Umbilical cord (tissue), 2 donors: ENCODE measurements around the gene NRCAM. TPM values are rescaled to one million over a fixed set of nuclear protein-coding genes. Genes with fewer than 3 reads are reported as not detected.

Source experiments
- DNase-seq: peaks from one replicate; pipeline ENCODE4 v3.0.0-alpha.2; 2015; ENCODE audit warnings: low spot score
- total RNA-seq: library from RNA; depleted of rRNA; stranded (reverse); fragments of >200 nt; gene quantifications from one replicate; pipeline ENCODE4 v1.2.3, GENCODE V29; 2014; ENCODE audit warnings: low replicate concordance; ENCODE audit not compliant: insufficient read depth

Gene NRCAM
- total RNA-seq, 1 donor from 2014 or later, result 8.9 TPM

DNA sequence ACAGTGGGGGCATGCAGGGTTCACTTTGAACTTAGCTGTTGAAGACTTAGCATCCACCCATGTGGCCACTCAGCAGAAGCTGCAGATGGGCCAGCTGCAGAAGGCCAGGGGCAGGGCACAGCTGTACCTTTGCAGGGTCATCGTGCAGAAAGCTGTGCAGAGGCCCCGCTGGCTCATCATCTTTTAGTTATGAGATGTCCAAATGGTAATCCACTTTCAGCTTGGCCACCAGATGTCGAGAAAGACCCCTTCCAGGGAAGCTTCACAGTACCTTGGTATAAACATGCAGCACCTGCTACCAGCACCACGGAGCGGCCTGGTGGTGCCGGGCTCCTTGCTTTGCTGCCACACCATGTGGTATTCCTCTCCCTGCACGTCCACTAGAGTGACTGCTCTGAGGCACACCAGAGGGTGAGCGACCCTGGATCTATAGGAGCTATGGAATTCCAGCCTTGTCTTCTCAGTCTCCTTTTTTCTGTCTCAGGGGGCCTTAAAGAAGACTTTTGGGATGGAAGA, 251.9 kb downstream of the NRCAM start:
- no peak for DNase-seq

DNA sequence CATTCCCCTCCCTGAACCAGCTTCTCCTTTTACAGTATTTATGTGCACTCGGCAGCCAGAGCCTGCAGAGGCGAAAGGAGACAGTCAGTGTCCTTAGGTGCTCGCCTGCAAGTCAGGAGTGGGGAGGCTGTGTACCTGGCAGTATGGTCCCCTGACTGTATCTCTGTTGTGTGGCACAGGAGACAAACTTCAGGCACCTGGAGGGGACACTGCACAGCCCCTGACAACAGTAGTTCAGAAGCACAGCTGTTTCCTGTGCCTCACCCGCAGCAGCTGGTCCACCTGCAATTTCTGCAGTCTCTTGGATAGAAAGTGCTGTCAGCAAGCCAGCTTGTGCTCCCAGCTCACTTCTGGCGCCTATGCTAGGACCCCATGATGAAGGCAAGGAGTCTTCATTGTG, 252.7 kb downstream of the NRCAM start:
- DNase-seq, result no peak

DNA sequence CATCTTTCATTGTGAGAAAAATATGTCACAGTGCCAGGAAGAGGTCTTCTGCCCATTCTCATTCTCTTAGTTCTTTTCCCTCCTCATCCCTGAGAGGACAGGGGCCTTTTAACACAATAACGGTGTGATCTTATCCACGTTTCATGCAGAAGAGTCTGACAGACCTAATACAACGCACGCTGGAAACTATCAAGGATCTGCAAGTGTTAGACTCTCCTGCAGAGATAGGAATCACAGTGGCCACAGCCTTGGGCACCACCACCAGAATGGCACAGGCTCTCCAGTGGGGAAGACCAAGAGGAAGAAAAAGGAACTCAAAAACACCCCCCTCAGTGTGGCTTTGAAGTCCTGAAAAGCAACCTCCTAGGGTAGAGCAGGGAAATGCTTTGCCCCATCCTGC, 253.5 kb downstream of the NRCAM start:
- DNase-seq, result no peak

DNA sequence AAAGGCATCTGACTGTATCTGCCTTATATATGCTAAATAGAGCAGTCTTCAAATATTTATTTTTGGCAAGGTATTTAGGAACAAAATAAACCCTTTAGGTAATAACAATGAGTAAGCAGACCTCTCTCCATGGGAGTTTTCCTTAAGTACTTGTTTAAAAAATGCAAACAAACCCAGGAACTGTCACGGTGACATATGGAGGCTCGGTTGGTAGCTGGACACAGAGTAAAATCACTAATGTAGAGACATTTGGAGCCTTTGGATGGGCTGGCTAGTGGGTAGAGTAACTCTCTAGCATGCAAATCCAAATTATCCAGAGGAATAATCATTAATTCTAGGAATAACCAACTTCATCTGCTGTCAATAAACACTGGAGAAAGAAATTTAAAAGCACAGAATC, 254.5 kb downstream of the NRCAM start:
- no peak for DNase-seq

DNA sequence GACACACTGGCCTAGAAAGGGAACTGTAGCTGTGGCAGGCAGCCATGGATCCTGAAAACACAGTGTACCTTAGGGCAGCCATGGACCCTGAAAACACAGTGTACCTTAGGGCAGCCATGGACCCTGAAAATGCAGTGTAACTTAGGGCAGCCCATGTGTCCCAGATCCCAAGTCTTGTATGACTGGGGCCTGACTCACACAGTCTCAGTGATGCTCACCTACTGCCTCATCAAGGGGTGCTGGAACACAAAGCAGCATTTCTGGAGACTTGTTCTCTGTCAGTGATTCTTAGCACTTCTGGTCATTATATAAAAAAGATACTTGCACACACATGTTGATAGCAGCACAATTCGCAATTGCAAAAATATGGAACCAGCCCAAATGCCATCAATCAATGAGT, 255.9 kb downstream of the NRCAM start:
- no peak for DNase-seq

DNA sequence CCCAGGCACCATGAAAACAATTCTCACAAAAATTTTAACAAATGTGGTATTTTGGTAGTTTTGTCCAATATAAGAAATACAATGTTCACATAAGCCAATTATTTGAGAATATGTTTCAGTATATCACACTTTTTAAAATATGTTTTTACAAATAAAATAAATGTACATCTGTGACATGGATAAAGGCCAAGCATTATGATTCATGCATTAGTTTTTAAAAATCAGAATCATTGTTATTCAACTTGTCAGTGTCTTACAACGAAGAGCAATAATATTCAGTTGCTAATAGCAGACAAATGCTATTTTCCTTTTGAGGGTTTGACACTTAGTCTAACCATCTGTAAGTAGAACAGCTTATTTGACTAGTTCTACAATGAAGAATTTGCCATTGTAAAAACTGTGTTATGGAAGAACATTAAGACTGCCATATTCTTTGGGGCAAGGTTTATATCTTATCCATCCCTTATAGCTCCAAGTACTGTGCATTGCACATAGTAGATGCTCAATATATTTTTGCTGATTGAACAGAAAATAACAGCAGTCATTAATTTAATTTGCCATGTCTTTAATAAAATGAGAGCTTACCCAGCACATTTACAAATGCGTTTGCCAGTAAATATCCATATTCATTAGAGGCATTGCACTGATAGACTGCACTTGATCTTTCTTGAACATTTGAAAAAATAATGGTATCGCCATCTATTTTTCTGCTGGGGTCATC, 258.7 kb downstream of the NRCAM start:
- no peak for DNase-seq

DNA sequence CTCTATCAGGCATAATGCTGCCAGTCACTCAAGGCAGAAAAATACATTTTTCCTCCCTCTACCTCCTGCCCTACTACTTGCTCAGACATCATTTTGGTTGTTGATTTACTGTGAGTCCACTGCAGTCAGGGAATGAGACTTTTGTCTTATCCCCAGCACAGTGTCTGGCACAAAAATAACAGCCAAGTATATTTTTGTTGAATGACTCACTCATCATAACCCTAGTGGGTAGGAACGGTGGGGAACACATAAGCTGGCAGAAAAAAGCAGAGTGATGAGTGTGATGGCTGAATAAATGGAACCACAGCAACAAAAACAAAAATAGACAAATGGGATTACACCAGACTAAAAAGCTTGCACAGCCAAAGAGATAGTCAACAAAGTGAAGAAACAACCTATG, 260.2 kb downstream of the NRCAM start:
- DNase-seq, result no peak

DNA sequence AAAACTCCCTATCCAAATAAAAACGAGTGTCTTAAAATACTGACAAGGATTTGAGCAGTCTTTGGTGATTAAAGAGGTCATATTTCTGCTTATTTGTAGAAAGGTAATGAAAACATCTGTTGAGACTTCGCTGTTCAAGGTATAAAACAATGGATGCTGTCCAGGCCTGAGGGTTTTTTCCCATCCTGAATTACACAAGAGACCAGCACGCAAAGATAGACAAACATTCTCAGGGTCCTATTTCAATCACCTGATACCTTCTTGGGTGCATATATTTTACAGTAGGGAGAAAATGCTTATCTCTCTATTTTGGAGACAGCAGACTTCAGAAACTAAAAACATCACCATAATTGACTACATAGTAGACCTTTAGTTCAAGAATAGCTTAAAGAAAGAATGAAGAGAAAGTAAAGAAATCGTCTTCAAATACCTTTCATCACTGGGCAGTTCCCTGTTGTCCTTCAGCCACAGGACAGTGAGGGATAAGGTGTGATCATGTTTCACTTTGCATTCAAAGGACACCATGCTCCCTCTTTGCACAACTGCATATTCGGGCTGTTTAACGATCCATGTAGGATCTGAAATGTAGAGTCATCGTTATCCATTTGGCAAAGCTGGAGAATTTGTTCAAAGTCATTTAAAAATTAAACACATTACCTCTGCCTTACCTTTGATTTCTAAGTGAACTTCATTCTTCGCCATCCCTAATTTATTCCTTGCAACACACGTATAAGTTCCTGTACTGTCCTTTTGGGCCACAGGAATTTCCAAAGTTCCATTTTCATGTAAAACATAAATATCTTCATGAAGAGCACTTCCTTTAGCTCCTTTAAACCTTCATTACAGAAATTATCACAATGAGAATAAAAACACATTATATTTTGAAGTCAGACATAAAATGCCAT, 262.4 kb downstream of the NRCAM start:
- no peak for DNase-seq

DNA sequence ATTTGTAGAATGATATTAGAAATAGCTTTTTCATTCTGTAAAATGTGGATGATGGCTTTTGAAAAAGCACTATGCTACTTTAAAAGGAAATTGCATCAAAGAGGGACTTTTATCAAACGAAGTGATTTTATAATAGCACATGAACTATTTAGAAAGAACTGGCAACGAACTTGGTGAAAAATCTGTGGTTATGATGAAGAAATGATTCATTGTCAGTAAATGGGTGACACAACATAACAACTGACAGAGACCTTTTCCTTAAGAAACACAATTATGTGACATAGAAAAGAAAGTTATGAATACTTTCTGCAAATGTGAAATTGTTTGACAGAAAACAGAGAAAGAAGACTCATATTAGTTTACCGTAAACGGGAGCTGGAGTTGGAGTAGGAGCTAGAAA, 265.3 kb downstream of the NRCAM start:
- no peak for DNase-seq

DNA sequence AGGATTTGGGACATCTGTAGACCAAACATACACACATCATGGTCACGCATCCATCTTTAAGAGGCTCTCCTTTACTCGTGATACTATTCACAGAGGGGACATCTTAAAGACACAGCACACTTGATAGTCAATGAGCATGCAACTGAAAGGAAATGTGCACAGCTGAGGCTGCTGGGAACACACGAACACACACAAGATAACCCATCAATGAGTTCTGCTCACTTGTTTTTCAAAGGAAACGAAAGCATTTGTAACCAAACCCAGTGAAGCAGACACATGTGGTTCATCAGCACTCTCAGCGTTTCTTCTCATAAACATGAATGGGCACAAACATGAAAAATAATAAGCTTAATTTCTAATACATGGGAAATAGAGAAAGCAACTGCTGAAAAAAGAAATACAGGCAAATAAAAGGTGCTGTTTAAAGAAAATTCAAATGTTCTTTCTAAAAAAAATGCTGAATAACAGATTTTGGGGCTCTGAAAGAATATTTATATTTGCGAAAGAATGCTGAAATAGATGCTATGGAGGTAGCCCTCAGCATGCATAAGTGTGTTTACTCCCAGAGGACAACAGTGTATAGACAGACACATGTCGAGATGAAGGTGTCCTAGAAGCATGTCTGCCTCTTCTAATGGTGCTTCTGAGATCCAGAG, 266.4 kb downstream of the NRCAM start:
- no peak for DNase-seq

DNA sequence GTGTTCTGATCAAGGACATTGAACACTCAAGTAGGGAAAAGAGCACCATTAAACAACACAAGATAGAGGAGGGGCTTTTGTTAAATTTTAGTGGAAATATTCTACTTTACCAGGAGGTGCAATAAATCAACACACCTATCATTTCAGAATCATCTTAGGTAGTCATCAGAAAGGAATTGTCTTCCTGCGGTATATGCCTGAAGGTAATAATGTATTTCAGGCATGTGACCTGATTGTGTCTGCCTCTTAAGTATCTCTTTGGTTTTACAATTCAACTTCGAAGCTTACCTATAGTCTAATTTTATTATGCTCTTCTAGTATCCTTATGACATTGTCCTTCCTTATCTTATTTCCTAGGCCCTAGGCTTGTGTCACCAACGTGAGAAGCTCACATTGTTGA, 267.5 kb downstream of the NRCAM start:
- DNase-seq, result no peak

DNA sequence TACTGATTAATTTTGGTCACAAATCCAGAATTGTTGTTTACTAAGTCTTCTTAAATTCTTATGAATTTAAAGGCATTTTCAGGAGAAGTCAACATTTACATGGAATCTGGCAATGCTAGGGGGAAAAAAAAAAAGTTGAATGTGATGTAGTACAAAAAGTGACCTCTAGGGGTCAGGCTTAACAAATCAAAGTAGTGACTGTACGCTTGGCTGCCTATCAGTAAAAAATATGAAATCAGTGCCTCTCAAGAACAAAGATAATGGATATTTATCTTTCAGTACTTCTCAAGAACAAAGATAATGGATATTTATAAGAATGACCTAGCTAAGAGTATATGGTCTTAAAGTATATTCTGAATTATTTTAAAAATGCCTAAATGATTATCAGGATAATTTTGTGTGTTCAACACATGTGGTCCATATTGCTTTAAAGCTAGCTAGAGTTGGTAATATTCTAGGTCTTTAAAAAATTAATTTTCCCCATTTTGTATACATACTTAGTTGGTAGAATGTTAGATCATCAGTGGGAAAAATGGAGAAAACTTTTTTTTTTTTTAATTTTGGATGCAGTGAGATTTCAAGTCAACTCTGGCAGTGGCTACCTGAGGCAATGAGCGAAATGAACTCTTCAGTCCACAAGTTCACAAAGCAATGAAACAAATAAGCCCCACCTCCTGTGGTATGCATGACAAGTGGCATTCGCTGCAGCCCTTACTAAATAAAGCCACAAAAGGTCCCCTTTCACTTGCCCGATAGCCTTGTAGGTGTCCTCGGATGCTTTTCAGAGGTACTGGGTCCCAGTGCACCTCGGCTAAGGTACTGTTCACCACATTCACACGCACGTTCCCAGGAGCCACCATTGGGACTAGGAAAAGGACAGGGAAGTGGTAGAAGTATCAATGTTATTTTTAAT, 274.9 kb downstream of the NRCAM start:
- peak; percentile 61 for DNase-seq

DNA sequence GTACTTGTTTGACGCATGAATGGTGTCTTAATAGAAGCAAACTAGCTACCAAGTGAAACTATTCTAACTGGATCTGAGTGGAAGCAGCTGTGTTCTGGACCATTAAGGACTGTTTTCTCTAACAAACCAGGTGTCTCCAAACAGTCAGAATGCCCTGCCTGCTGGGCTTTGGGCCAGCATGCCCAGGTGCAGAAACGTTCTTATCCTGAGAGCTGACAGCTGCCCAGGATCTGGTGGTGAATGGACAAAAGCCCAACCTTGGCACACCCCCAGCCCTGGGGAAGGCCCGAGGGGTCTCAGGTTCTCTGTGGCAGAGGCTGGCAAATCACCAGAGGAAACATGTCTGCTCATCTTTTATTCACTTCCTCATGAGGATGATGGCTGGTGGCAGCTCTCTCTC, 277.8 kb downstream of the NRCAM start:
- no peak for DNase-seq

DNA sequence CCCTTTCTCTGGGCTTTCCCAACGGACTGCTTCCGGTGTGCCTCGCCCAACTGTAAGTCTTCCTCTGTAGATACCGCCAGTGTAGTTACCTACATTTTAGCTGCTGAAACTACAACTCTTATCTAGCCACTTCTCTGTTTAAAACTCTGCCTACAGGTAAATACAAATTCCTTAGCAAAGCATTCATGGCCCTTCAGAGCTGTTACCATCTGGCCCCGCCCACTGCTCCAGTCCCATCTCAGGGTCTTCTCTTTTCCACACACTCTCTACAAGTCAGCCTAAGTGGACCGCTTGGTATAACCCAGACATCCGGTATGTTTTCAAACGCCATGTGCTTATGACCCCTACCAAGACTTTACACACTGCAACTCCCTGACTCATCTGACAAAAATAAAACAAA, 285.1 kb downstream of the NRCAM start:
- no peak for DNase-seq

DNA sequence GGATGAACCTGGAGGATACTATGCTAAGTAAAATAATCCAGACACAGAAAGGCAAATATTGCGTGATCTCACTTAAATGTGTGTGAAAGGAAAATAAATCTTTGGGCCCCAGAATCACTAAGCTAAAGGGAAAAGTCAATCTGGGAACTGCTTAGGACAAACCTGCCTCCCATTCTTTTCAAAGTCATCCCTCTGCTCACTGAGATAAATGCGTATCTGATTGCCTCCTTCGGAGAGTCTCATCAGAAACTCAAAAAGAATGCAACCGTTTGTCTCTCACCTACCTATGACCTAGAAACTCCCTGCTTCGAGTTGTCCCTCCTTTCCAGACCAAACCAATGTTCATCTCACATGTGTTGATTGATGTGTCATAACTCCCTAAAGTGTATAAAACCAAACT, 286.0 kb downstream of the NRCAM start:
- DNase-seq, result no peak

DNA sequence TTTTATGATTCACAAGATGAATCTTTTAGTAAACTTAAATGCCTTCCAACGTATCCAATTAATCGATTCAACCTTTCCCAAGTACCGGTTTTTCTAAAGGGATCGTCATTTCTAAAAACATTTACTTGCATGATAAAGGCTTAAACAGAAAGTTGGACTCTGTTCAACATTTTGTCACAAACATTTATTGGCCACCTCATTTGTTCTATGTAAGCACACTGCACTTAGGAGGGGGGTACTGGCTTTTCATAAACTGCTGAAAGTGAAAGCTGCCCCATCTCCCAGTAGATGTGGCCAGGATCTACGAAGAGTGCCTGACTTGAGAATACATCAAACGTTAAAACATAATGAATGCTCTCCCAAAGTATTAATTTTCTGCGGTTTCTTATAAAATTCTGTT, 288.8 kb downstream of the NRCAM start:
- no peak for DNase-seq

DNA sequence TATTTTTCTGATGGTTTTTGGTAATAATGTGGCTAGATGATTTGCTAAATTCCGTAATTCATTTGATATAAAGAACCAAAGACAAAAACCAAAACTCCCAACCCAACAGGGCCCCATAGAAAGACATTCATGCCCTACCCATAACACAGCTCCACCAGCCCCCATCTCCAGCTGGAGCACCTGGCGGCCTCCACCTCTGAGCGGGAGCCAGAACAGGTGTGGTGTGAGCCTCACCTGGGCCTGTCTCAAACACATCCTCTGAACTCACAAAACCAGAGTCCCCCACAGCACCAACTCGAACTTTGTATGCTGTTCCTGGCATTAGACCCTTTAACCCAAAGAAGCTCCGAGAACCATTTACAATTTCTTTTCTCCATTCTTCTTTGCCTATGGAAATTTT, 289.5 kb downstream of the NRCAM start:
- DNase-seq, result no peak

DNA sequence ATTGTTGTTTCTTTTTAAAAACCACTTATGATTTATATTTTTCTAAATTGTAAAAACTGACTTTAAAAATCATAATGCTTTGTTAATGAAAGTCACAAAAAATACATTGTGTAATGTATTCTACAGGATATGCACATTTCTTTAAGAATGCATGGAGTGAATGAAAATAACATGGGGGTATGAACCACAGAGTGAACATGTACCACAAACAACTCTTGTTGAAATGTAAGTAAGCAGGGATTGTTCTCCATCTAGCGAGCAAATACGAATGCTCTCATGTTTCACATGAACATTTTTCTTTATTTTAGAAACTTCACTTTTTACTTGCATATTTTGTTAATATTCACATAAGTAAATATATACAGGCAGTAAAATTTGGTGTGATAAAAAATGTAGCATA, 290.5 kb downstream of the NRCAM start:
- no peak for DNase-seq

DNA sequence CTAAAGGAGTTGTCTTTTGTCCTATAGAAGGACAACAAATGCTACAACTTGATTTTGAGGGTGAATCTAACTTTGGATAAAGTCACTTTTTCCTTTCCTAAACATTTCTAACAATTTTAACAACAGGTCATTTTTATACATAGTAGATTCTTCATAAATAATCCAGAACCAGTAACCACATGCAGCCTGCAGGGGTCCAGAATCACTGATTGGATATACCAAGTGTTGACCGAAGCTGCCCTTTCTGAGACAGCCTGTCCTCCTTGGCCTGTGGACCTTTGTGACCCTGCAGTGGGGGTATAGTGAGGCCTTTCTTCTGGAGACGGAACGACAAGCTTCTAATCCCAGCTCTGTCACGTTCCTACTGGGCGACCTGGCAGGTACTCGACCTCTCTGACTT, 291.3 kb downstream of the NRCAM start:
- DNase-seq, result no peak

DNA sequence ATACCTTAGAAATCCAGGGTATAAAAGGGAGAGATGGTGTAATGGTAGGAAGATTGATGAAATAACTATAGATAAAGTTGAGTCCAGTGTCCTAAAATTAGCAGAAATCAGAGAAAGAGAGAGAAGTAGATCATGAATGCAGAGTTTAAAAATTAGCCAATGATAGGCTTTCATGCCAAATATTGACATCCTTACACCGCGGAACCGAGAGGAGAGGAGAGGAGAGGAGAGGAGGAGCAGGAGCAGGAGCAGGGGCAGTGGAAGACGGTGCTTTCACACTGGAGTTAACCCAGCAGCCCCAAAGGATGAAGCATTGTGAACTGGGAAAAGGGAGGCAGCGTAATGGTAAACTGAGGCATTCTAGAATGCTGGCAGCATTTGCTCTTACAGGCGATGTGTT, 291.9 kb downstream of the NRCAM start:
- DNase-seq, result no peak

DNA sequence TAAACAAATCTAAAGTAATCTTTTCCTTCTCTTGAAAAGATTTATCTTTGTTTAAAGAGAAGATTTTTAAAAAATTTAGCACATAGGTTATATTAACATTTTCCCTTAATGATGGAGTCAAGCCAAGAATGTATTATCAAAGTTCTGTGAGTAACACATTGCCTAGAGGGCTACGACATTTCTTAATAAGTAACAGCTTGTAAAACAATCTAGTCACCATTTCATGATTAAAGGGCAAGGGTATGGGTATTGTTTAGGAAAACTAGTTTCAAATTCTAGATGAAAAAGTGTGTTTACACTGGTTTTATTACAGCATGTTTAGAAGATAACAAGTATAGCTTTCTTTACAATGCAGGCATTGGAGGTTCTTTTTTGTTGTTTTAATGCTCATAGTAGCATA, 297.5 kb downstream of the NRCAM start:
- DNase-seq, result no peak
